ENCODE results near the gene MRM1.

MRM1 gene

DNA sequence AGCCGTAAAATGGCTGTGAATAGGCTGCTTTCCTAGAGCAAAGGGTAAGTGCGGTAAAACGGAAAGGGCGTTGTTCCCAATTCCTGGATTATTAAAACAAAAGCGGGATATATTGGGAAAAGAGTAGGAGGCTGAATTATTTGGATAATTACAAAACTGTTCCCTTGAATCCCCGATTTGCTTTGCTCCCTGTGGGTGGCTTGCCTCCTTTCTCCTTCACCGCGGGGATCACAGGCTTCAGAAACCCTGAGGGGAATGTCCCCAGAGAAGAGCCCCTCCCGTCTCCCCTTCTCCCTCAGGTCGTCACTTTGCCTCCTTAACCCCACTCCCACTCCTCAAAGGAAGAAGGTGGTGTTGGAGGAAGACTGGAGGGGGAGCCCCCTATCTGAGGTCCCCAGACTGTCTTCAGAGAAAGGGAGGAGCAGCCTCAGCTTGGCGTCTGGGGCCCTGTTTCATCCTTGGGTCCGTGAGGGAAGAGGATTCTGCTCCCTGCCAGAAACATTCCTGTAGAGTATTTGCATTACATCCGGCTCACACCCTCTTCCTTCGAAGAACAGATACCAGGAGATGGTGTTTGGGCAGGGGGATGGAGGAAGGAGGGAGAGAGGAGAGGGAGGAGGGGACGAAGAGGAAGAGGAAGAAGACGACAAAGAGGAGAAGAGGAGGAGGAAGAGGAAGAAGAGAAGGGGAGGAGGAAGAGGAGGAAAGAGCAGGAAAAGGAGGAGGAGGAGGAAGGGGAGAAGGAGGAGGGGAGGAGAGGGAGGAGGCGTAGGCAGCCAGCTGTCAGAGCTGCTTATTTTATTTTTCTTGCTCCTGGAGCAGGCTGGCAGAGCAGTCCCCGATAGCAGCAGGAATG lies 31.8 kb downstream of the MRM1 start:
- no peak for DNase-seq

DNA sequence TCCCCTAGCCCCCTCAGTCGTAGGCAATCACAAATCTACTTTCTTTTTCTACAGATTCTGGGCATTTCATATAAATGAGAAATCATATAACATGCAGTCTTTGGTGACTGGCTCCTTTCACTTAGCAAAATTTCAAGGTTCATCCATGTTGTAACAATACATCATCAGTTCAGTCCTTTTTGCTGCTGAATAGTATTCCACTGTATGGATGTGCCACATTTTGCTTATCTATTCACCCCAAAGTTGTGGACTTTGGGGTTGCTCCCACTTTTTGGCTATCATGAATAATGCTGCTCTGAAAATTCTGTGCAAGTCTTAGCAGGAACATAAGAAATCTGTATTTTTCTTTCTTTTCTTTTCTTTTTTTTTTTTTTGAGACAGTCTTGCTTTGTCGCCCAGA lies 39.0 kb downstream of the MRM1 start:
- no peak for DNase-seq

DNA sequence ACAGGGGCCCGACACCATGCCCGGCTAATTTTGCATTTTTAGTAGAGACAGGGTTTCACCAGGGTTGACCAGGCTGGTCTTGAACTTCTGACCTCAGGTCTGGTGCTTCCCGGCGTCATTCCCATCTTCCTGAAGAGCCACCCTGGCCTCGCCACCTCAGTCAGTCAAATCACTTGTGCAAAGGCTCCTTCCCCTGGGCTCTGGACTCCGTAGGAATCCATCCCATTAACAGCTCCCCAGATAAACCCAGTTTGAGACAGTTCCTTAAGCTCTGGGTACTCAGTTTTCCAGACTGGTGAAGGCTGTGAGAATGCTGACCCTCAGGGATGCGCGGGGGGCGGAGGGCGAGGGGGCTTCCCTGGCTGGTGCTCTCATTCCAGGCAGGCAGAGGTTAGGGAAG lies 39.5 kb downstream of the MRM1 start:
- no peak for DNase-seq

DNA sequence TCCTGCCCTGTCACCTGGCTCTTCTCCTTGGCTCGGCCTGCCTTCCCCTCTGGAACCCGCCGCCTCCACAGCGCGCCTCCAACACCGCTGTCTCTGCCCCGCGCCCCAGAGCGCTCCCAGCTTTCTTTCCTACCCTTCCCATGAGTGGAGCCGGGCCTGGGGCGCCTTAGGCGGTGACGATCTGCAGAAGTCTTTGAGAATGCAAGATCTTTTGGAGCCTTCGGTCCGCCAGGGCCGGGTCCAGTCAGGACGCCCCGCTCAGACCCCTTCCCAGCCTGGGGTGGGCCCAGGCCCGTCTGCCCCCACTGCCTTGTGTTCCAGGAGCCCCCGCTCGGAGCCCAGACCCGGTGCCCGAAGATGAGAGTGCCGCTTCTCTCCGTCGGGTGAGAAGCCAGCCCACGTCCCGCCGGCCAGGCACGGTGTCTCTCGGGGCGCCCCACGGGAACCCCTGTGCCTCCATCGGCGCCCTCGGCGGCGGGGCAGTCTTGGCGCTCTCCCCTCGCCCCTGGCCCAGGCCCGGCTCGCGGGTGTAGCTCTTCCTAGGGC lies 40.0 kb downstream of the MRM1 start:
- no peak for DNase-seq

DNA sequence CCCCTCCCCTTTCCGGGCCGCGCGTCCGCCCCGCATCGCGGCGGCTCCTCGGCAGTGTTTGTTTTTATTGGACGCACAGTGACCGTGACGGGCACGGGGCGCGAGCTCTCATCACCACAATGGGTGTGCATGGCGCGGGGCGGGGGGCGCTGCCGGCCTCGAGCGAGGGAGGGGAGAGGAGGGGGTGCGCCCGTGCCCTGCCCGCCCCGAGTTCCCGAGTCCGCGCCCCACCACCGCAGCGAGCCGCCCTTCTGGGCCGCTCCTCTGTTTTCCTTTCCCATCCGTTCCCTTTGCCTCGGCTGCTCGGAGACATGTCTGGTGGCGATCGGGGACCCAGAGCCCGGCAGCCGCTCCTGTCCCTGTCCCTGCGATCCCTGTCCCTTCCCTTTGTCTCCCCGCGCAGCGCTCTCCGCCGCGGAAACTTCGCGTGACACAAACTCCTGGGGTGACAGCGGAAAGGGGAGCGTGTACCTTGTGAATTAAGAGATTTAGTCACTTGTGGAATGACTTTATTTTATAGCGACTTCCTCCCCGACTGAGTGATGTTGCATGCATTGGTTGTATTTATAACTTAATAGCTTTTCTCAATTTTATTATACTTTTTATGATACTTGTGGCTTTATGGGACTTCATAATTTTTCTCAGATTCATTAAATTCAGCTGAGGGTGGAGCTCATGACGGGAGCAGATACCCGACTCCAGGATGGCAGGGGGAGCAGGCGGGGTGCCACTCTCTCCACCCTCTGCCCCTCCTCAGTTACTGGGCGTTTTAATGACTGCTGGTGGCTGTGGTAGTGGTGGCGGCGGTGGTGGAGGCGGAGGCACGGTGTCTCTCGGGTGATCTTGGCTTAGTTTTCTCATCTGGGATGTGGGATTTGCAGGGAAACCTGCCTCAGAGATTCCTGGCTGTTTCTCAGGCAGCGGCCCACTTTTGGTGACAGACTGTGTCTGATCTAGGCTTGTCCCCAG lies 40.8 kb downstream of the MRM1 start:
- no peak for DNase-seq

DNA sequence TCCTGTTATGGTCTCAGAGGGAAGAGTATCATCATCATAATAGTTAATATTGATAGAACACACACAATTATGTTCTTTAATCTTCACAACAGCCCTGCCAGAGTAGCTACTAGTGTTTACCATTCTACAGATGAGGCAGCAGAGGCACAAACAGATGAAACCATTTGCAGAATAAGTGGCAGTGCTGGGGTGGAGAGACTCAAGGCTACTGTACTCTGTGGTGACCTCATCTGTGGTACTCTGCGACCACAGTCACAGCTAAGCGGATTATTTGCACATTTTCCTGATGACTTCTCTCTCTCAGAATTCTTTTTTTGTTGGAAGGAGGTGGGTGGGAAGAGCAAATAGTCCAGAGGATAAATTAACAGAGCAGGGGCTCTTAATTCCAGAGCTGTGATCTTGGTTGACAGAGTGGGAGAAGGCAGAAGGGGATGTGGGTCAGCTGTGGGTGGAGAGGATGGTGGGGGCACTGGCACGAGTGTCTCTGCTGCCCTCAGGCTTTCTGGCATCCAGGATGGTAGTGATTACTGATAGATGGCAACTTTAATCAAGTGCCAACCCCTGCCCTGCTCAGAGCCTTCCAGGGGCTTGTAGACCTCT lies 41.8 kb downstream of the MRM1 start:
- DNase-seq: no peak

DNA sequence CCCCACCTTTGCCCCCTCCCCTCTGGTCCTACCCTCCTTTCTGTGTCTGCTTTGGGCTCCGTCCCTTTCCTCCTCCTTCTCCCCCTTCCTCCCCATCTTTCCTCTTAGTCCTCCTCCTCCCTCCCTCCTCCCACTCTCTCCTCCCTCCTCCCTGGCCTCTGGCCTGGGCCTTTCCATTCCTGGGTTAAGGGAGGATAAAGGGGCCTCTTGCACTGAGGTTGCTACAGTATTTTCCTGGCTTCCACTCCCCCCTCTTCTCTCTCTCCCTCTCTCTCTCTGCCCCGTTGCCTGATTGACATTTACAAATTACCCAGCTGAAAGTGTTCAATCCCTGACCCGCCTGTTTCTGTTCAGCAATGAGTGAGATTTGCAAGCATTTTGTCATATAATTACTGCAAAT lies 44.0 kb downstream of the MRM1 start:
- DNase-seq: no peak

DNA sequence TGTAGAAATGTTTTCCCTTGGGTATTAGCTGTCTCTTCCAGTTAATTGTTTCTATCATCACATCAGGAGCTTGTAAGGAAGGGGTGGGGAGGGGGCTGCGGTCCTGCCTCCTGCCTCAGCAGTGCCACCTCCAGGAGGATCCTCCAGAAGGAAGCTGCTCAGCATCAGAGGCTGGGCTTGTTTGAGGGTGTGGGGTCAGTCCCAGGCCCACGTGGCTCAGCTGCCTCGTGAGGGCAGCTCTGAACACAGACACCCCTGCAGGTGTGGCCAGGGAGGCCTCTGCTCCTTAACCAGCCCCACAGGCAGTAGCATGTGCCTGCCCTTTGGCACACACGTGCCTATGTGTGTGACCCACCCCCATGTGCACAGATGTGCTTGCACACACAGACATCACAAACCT lies 46.3 kb downstream of the MRM1 start:
- no peak for DNase-seq

DNA sequence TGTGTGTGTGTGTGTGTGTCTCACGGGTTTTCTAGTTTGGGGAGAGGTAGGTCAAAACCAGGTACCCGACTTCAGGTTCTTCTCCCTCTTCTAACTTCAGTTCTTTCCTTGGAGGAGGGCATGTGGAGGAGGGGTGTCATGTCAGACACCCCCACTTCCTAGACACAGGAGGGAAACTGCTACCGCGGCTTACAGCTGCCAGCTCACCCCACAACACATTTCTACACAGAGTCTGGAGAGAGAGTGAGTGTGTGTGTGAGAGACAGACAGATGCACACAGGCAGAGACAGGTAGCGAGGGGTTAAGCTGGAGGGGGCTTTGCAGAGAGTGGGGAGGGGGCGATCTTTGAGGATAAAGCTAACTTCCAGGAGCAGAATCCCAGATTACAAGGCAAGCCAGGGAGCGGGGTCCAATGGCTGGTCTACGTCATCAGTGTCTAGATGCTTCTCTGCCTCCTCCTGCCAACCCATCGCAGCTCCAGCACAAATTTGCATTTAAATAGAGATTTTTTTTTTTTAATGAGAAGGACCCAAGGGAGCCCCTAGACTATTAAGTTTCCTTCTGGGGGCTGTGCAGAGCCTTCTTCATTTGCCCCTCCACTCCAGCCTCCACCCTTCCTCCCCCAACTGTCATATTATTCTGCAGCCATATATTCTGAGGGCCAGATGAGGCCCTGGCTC lies 48.9 kb downstream of the MRM1 start:
- DNase-seq: no peak

DNA sequence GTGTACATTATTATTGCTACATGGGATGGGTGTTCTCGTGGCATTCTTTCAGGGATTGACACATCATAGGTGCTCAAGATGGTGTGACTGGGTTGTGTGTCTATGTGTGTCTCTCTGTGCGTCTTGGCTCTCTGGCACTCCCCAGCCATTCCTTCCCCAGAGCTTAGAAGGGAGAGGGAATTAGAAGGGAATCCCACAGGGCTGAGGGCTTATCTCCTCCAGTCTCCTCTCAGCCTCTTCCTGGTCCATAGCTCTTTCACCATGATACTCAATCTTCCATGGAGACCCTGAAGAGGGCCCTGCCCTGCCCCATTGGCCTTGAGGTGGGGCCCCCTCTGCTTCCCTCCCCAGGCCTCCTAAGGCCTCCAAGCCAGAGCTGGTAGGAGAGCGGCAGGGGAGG lies 52.0 kb downstream of the MRM1 start:
- no peak for DNase-seq

DNA sequence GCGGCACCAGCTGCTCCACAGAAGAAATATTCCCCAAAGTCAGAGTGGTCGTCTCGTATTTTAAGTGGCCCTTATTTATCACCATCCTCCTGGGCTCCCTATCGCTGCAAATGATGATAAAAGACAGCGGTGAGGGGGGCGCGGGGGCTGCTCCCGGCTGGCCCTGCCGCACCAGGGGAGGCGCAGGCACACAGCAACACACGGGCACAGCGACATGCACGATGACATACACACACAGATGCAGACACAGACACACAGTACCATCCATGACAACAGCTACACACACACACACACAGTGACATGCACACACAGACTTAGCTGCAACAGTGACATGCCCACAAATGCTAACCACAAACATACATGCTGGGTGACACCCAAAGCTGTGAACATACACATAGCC lies 52.5 kb downstream of the MRM1 start:
- DNase-seq: no peak

DNA sequence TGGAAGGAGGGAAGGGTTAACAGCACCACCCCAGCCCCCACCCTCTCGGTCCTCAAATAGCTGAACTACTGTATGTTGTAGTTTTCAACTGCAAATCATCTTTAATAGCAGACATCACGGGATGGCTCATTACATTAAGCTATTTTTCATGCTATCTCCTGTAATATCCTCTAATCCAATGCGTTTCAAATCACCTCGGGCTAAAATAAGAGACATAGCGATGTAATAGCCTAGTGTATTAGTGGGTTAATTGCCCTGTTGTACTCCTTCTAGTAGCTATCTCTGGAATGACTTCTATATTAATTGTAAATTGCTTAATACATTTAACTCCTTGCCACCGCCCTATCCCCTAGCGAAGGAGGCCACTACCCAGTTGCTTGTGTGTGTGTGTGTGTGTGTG lies 54.3 kb downstream of the MRM1 start:
- no peak for DNase-seq

DNA sequence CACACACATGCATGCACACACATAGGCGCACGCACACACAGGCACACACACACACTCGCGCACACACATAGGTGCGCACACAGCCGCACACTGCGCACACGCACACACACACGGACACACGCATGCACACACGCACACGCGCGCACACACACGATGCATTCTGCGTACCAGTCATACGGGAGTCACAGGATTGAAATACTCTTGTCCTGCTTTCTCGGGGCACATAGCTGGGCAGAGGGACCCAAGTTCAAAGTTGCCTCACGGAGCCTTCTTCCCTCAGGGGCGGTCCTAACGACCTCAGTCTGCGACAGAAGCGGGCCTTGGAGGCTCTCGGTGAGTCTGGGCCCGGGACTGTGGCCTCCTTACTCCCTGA lies 56.0 kb downstream of the MRM1 start:
- DNase-seq: no peak

DNA sequence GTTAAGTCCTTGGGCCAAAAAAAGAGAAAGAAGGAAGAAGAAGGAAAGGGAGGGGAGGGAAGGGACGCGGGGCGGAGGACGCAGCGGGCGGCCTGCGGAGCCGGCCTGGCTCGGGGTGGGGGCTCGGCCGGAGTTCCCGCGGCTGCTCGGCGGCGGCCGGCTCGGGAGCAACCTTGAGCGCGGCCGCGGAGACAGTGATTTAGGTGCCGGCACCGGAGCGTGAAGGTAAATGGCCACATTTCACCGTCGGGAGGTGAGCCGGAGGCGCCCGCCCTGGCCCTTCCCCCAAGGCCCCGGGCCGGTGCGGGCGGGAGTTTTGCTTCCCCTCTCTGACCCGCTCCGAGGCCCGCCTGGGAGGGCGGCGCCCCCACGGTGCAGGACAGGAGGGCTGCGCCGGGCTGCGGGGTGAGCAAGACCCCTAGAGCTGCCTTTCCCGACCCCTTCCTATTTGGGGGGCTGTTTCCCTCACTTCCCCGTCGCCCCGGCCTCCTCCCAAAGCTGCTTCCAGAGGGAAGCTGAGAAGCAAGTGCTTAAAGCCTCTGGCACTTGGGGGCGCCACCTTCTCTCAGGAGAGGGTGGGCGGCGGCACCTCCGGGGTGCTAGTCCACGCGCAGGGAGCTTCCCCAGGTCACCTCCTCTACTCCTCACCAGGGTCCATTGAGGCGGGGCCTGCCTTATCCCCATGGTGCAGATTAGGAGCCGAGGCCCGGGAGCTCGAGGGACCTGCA lies 56.5 kb downstream of the MRM1 start:
- no peak for DNase-seq

All from COR-L47 (cell line).